Measurements from ENCODE around the gene HEMK1.

- no peak for TF ChIP-seq POLR2AphosphoS5 (IDR thresholded peaks at IDR 0.05)
- no peak for TF ChIP-seq CTCF (IDR thresholded peaks at IDR 0.05)
These were observed 61.6 kb downstream of the HEMK1 start for GRCh38 chr3:50630877-50631276.

Measured in transverse colon (tissue), 4 donors.